GM12875 (cell line): ENCODE data around the gene SMTNL2.

Experiments used
- H3K4me3 ChIP-seq: one replicate; pipeline ENCODE4 v1.5.1; 2011; ENCODE audit warnings: low read depth, low read length, control low read depth
- CTCF ChIP-seq: IDR thresholded peaks from 2 replicates; pipeline ENCODE4 v1.5.1; 2011; ENCODE audit warnings: low read depth, mild to moderate bottlenecking, control low read depth, inconsistent platforms, low read length, moderate library complexity, borderline replicate concordance; ENCODE audit not compliant: insufficient read depth

Gene SMTNL2

GRCh38 chr17:4542003-4542725 is 42.2 kb upstream of the SMTNL2 start:
- TF ChIP-seq CTCF: no peak
- no peak overlapping the region for H3K4me3 ChIP-seq

GRCh38 chr17:4542726-4543191 is 41.6 kb upstream of the SMTNL2 start:
- H3K4me3 ChIP-seq: no peak overlapping the region
- TF ChIP-seq CTCF: no peak

GRCh38 chr17:4543557-4544026 is 40.7 kb upstream of the SMTNL2 start:
- H3K4me3 ChIP-seq: no peak overlapping the region
- no peak for TF ChIP-seq CTCF

- TF ChIP-seq CTCF: no peak
- no peak overlapping the region for H3K4me3 ChIP-seq
Observed at GRCh38 chr17:4544135-4544950, 40.0 kb upstream of the SMTNL2 start.

GRCh38 chr17:4544951-4545216 is 39.4 kb upstream of the SMTNL2 start:
- TF ChIP-seq CTCF: no peak
- H3K4me3 ChIP-seq: no peak overlapping the region

DNA sequence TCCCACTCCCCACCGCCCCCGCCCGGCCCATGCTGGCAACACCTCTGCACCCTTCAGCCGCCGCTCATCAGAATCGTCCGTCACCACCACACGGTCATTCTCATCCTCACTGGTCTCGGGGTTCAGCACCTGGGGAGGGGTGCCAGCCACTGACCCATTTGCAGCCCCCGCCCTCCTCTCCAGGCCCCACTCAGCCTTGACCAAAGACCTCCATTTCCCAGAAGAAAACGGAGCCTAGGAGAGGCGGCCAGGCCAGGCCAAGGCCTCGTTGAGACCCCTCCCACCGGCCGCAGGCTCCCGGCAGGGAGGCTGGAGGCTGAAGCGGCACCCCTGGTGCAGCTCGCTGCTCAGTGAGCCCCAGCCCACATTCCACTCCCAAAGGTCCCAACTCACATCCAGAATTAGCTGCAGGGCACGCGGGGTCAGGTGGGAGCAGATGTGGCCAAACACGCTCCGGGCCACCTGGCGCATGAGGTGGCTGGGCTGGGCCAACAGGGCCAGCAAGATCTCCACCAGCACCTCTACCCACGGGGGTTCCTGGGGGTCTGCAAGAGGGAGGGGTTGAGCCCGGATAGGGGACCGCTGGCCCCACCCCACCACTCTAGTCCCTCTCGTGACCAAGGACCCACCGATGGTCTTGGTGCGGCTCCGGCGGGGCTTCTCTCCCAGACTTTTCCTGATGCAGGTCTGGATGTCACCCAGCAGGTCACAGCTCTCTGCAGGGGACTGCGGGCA is 38.9 kb upstream of the SMTNL2 start:
- no peak for TF ChIP-seq CTCF
- no peak overlapping the region for H3K4me3 ChIP-seq
